Osteocyte (in vitro differentiated cells): ENCODE measurements around the gene AZU1. TPM values are rescaled to one million over a fixed set of nuclear protein-coding genes. Genes with fewer than 3 reads are reported as not detected.

ENCODE experiments used
- DNase-seq: peaks from one replicate; pipeline ENCODE4 v3.0.0; 2021; ENCODE audit warnings: mixed read lengths; ENCODE audit not compliant: unreplicated experiment; ENCODE audit errors: extremely low spot score
- H3K27ac Mint-ChIP-seq: one replicate; pipeline ENCODE4 v1.8.0; 2021; ENCODE audit warnings: mild to moderate bottlenecking, mixed read lengths; ENCODE audit not compliant: unreplicated experiment
- H3K27me3 Mint-ChIP-seq: one replicate; pipeline ENCODE4 v1.8.0; 2021; ENCODE audit warnings: mixed read lengths; ENCODE audit not compliant: unreplicated experiment
- H3K36me3 Mint-ChIP-seq: one replicate; pipeline ENCODE4 v1.8.0; 2021; ENCODE audit warnings: mixed read lengths; ENCODE audit not compliant: unreplicated experiment
- H3K4me1 Mint-ChIP-seq: one replicate; pipeline ENCODE4 v1.8.0; 2021; ENCODE audit warnings: mixed read lengths; ENCODE audit not compliant: unreplicated experiment
- H3K4me3 Mint-ChIP-seq: one replicate; pipeline ENCODE4 v1.8.0; 2021; ENCODE audit warnings: mild to moderate bottlenecking, moderate library complexity, mixed read lengths; ENCODE audit not compliant: unreplicated experiment
- H3K9me3 Mint-ChIP-seq: one replicate; pipeline ENCODE4 v1.8.0; 2021; ENCODE audit warnings: mixed read lengths; ENCODE audit not compliant: unreplicated experiment
- CTCF ChIP-seq: fragments of 200-600 bp; sonication (generic); IDR thresholded peaks from 2 replicates; pipeline ENCODE4 v1.5.0; 2021; ENCODE audit warnings: antibody characterized with exemption, mild to moderate bottlenecking, moderate library complexity
- total RNA-seq: library from RNA; stranded (reverse); gene quantifications from 2 replicates; pipeline ENCODE4 v1.2.1, GENCODE V29; 2021

The AZU1 gene
- total RNA-seq, 1 donor from 2014 or later: 0.91 TPM

GRCh38 chr19:823565-824121 lies 4.0 kb upstream of the AZU1 start:
- Mint-ChIP-seq H3K4me3 (peak overlapping the region; percentile 52), H3K36me3 (no peaks in the 10 kb centered on the region), H3K27ac (no peak overlapping the region), H3K9me3 (no peaks in the 10 kb centered on the region), H3K27me3 (no peaks in the 10 kb centered on the region), H3K4me1 (peaks cover 5% of the 10 kb centered on the region)
- no peak for TF ChIP-seq CTCF
- no peak for DNase-seq

GRCh38 chr19:824885-825284 lies 2.8 kb upstream of the AZU1 start:
- no peaks in the 10 kb centered on the region for H3K27me3 Mint-ChIP-seq
- no peak overlapping the region for H3K4me3 Mint-ChIP-seq
- H3K27ac Mint-ChIP-seq: no peak overlapping the region
- H3K9me3 Mint-ChIP-seq: no peaks in the 10 kb centered on the region
- H3K4me1 Mint-ChIP-seq: peaks cover 9% of the 10 kb centered on the region
- H3K36me3 Mint-ChIP-seq: no peaks in the 10 kb centered on the region
- no peak for TF ChIP-seq CTCF
- no peak for DNase-seq

GRCh38 chr19:825897-826644 lies 1.6 kb upstream of the AZU1 start:
- Mint-ChIP-seq H3K4me1 (peaks cover 9% of the 10 kb centered on the region), H3K9me3 (no peaks in the 10 kb centered on the region), H3K27me3 (no peaks in the 10 kb centered on the region), H3K36me3 (no peaks in the 10 kb centered on the region), H3K4me3 (no peak overlapping the region), H3K27ac (no peak overlapping the region)
- DNase-seq: no peak
- no peak for TF ChIP-seq CTCF

GRCh38 chr19:827314-827709 lies 325 bp upstream of the AZU1 start:
- H3K36me3 Mint-ChIP-seq: no peaks in the 10 kb centered on the region
- no peaks in the 10 kb centered on the region for H3K9me3 Mint-ChIP-seq
- peaks cover 9% of the 10 kb centered on the region for H3K4me1 Mint-ChIP-seq
- no peak overlapping the region for H3K4me3 Mint-ChIP-seq
- no peak for TF ChIP-seq CTCF
- H3K27ac Mint-ChIP-seq: no peak overlapping the region
- no peak for DNase-seq
- no peaks in the 10 kb centered on the region for H3K27me3 Mint-ChIP-seq

DNA sequence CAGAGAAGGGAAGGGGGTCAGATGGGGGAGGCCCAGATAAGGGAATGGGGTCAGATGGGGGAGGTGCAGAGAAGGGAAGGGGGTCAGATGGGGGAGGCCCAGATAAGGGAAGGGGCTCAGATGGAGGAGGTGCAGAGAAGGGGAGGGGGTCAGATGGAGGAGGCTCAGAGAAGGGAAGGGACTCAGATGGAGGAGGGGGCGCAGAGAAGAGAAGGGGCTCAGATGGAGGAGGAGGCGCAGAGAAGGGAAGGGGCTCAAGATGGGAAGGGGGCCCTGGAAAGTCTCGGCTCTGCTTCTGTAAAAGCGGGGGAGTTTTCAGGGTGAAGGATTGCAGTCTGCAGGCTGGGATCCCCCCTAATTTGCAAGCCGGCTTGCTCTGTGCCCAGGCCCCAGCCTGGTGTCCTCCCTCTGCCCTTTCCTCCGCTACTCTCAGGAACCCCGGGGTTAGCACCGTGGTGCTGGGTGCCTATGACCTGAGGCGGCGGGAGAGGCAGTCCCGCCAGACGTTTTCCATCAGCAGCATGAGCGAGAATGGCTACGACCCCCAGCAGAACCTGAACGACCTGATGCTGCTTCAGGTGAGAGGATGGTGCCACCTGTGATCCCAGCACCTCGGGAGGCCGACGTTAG lies 1.6 kb downstream of the AZU1 start:
- Mint-ChIP-seq H3K27me3 (no peaks in the 10 kb centered on the region), H3K9me3 (no peaks in the 10 kb centered on the region), H3K27ac (no peak overlapping the region), H3K36me3 (no peaks in the 10 kb centered on the region), H3K4me1 (peaks cover 4% of the 10 kb centered on the region), H3K4me3 (no peak overlapping the region)
- DNase-seq: no peak
- TF ChIP-seq CTCF: no peak
